ENCODE measurements around the gene ATG2A. TPM values are rescaled to one million over a fixed set of nuclear protein-coding genes. Genes with fewer than 3 reads are reported as not detected.

Gene ATG2A
- total RNA-seq, 1 experiment from 2014 or later, result 24.7 TPM

- Histone ChIP-seq H3K36me3 (ENCODE audit: control insufficient read depth in 1 of 2, insufficient read depth in 2 of 2, low read length in 2 of 2) (no peaks in the 10 kb centered on the region), H2AFZ (ENCODE audit: low read depth, low read length, poor library complexity, severe bottlenecking) (no peak overlapping the region), H3K4me2 (ENCODE audit: low read length) (peak overlapping the region; percentile 30), H3K9me2 (ENCODE audit: insufficient read depth) (no peaks in the 10 kb centered on the region), H3K9me3 (ENCODE audit: control insufficient read depth in 1 of 2, insufficient read depth in 1 of 2, low read depth in 1 of 2, low read length in 2 of 2) (no peaks in the 10 kb centered on the region), H3K79me2 (ENCODE audit: insufficient read depth, low read length) (no peaks in the 10 kb centered on the region), H3K27ac (ENCODE audit: low read depth, low read length) (no peak overlapping the region), H3K4me3 (replicated peaks in 1 of 2; ENCODE audit: low read depth in 1 of 2, low read length in 2 of 2) (no peak overlapping the region), H3K27me3 (ENCODE audit: insufficient read depth, low read length) (no peaks in the 10 kb centered on the region), H3K9ac (ENCODE audit: low read length) (peak overlapping the region; percentile 37), H4K20me1 (ENCODE audit: insufficient read depth) (no peaks in the 10 kb centered on the region), H3K4me1 (ENCODE audit: control insufficient read depth in 1 of 2, insufficient read depth in 2 of 2, low read length in 2 of 2) (peaks cover 0 to 10% of the 10 kb centered on the region in 2 experiments; a peak in 2 of 4 replicates)
- ChIA-PET RAD21 (ENCODE audit: low non-redundant PET in 1 of 2, low total read pairs in 2 of 2, uncharacterized antibody in 2 of 2, unreplicated experiment in 2 of 2) (no interaction called here), CTCF (interaction anchor here (1.4 kb wide), 1 partner anchor 12 kb away, joined by 4 read pairs; no protein-coding TSS in a partner anchor), POLR2A (no interaction called here)
- no peak for TF ChIP-seq EZH2 (IDR thresholded peaks at IDR 0.05)
- no peak for DNase-seq (ENCODE audit: low read depth, low spot score)
- peak; percentile 73 for ATAC-seq
- no TSS peak for BruUV-seq (replicated peaks)
- intact Hi-C loops (cut with micrococcal nuclease), result no loop called here
Measured at GRCh38 chr11:64900263-64900678, 16.7 kb downstream of the ATG2A start.

DNA sequence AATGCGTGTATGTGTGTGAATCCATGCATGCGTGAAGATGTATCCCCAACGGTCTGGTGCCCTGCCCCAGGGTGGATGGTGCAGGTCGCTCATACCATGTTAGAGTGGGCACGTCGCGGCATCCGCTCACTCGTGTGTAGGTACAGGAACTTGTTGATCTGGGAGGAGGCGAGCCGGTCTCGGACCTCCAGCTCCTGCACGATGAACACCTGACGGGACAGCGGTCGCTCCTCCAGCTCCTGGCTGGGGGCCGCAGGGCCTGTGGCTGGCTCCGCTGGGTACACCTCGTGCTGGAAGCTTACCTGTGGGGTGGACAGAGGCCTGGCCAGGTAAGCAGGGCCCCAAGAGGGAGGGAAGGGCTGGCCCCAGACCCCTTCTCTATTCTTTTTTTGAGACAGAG lies 18.5 kb downstream of the ATG2A start:
- intact Hi-C loops (cut with micrococcal nuclease), result no loop called here
- Histone ChIP-seq H3K36me3 (ENCODE audit: control insufficient read depth in 1 of 2, insufficient read depth in 2 of 2, low read length in 2 of 2) (no peaks in the 10 kb centered on the region), H3K9ac (ENCODE audit: low read length) (no peak overlapping the region), H3K27me3 (ENCODE audit: insufficient read depth, low read length) (no peaks in the 10 kb centered on the region), H3K4me2 (ENCODE audit: low read length) (no peak overlapping the region), H3K27ac (ENCODE audit: low read depth, low read length) (no peak overlapping the region), H2AFZ (ENCODE audit: low read depth, low read length, poor library complexity, severe bottlenecking) (no peak overlapping the region), H3K9me3 (ENCODE audit: control insufficient read depth in 1 of 2, insufficient read depth in 1 of 2, low read depth in 1 of 2, low read length in 2 of 2) (no peaks in the 10 kb centered on the region), H3K4me3 (replicated peaks in 1 of 2; ENCODE audit: low read depth in 1 of 2, low read length in 2 of 2) (no peak overlapping the region), H3K79me2 (ENCODE audit: insufficient read depth, low read length) (no peaks in the 10 kb centered on the region), H3K4me1 (ENCODE audit: control insufficient read depth in 1 of 2, insufficient read depth in 2 of 2, low read length in 2 of 2) (peaks cover 0 to 18% of the 10 kb centered on the region in 2 experiments; a peak in 2 of 4 replicates), H3K9me2 (ENCODE audit: insufficient read depth) (no peaks in the 10 kb centered on the region), H4K20me1 (ENCODE audit: insufficient read depth) (no peaks in the 10 kb centered on the region)
- POLR2A ChIA-PET, result no interaction called here
- no TSS peak for BruUV-seq (replicated peaks)
- TF ChIP-seq POLR2AphosphoS5 (IDR thresholded peaks at IDR 0.05; ENCODE audit: low read depth, low read length), result no peak
- no peak for TF ChIP-seq CEBPB (IDR thresholded peaks at IDR 0.05; ENCODE audit: low read depth)
- TF ChIP-seq YY1 (IDR thresholded peaks at IDR 0.05; ENCODE audit: extremely low read depth, insufficient replicate concordance, low read depth, low read length), result no peak
- TF ChIP-seq, protein P1, sequence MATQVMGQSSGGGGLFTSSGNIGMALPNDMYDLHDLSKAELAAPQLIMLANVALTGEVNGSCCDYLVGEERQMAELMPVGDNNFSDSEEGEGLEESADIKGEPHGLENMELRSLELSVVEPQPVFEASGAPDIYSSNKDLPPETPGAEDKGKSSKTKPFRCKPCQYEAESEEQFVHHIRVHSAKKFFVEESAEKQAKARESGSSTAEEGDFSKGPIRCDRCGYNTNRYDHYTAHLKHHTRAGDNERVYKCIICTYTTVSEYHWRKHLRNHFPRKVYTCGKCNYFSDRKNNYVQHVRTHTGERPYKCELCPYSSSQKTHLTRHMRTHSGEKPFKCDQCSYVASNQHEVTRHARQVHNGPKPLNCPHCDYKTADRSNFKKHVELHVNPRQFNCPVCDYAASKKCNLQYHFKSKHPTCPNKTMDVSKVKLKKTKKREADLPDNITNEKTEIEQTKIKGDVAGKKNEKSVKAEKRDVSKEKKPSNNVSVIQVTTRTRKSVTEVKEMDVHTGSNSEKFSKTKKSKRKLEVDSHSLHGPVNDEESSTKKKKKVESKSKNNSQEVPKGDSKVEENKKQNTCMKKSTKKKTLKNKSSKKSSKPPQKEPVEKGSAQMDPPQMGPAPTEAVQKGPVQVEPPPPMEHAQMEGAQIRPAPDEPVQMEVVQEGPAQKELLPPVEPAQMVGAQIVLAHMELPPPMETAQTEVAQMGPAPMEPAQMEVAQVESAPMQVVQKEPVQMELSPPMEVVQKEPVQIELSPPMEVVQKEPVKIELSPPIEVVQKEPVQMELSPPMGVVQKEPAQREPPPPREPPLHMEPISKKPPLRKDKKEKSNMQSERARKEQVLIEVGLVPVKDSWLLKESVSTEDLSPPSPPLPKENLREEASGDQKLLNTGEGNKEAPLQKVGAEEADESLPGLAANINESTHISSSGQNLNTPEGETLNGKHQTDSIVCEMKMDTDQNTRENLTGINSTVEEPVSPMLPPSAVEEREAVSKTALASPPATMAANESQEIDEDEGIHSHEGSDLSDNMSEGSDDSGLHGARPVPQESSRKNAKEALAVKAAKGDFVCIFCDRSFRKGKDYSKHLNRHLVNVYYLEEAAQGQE (IDR thresholded peaks at IDR 0.05; ENCODE audit: low read depth), result no peak
- no peak for TF ChIP-seq SP1 (IDR thresholded peaks at IDR 0.05; ENCODE audit: low read depth)
- no peak for TF ChIP-seq TCF7L2 (IDR thresholded peaks at IDR 0.05; ENCODE audit: borderline replicate concordance, extremely low read depth, insufficient read depth, insufficient read length)
- no peak for TF ChIP-seq JUND (IDR thresholded peaks at IDR 0.05)
- TF ChIP-seq FOSL1 (IDR thresholded peaks at IDR 0.05; ENCODE audit: low read depth), result no peak
- RAD21 ChIA-PET (ENCODE audit: low non-redundant PET in 1 of 2, low total read pairs in 2 of 2, uncharacterized antibody in 2 of 2, unreplicated experiment in 2 of 2), result no interaction called here
- no peak for DNase-seq (ENCODE audit: low read depth, low spot score)
- ATAC-seq, result no peak
- CTCF ChIA-PET, result interaction anchor here (0.7 to 1.2 kb wide), 3 partner anchors 11 to 50 kb away, joined by 3 read pairs; no protein-coding TSS in a partner anchor

Measured in HCT116 (cell line).